SK-N-SH (cell line): ENCODE results near the gene KLHL2. TPM values are rescaled to one million over a fixed set of nuclear protein-coding genes. Genes with fewer than 3 reads are reported as not detected.
"Not testable (repeated sequence)": the region's sequence is repeated elsewhere in the genome, so short reads cannot be mapped to it uniquely, and the experiment has no call there.

ENCODE experiments used
- CTCF ChIA-PET: fragments of 300-600, 350-600 bp; formaldehyde crosslinking; extraction: SDS; loops from one replicate; lab custom pipeline; 2021; lab: Yijun Ruan, JAX
- POLR2A ChIA-PET: fragments of 350-600 bp; sonication (Branson Sonifier 250); formaldehyde crosslinking; extraction: SDS; loops from one replicate; lab custom pipeline; 2020; ENCODE audit warnings: antibody characterized with exemption, inconsistent platforms; lab: Yijun Ruan, JAX
- DNase-seq: peaks from one replicate; pipeline ENCODE4 v3.0.0; 2012
- H2AFZ ChIP-seq: fragments of 200-600 bp; sonication (generic); 2 replicates; pipeline ENCODE4 v1.8.1; 2016; ENCODE audit warnings: antibody characterized with exemption, mild to moderate bottlenecking, low read depth
- H3F3A ChIP-seq: fragments of 200-600 bp; sonication (generic); replicated peaks from 2 replicates; pipeline ENCODE3; 2016; ENCODE audit warnings: antibody characterized with exemption, mild to moderate bottlenecking; ENCODE audit not compliant: insufficient read depth
- H3K27ac ChIP-seq, 2 experiments: fragments of 200-500 bp in 1 of 2; fragments of 200-600 bp in 1 of 2; sonication (Bioruptor generic) in 1 of 2; sonication (generic), shearing (Covaris generic) in 1 of 2; 2 replicates each; pipeline versions ENCODE4 v1.5.1 to v1.6.1; 2014 to 2016; ENCODE audit warnings: low read depth in 2 of 2, inconsistent platforms in 1 of 2, low read length in 1 of 2, mild to moderate bottlenecking in 1 of 2, mixed read lengths in 1 of 2
- H3K27me3 ChIP-seq: fragments of 200-600 bp; sonication (generic), shearing (Covaris generic); 2 replicates; pipeline ENCODE4 v1.6.1; 2016; ENCODE audit warnings: mixed run types; ENCODE audit not compliant: insufficient read depth
- H3K36me3 ChIP-seq, 2 experiments: fragments of 200-500 bp in 1 of 2; fragments of 200-600 bp in 1 of 2; sonication (Bioruptor generic) in 1 of 2; sonication (generic) in 1 of 2; replicated peaks in 1 of 2; 2 replicates each; pipeline versions ENCODE3 to v1.5.1; 2014 to 2016; ENCODE audit warnings: low read length in 1 of 2, mild to moderate bottlenecking in 1 of 2; ENCODE audit not compliant: insufficient read depth in 2 of 2, control insufficient read depth in 1 of 2
- H3K4me1 ChIP-seq, 2 experiments: fragments of 200-500 bp in 1 of 2; fragments of 200-600 bp in 1 of 2; sonication (Bioruptor generic) in 1 of 2; sonication (generic), shearing (Covaris generic) in 1 of 2; 2 replicates each; pipeline versions ENCODE4 v1.5.1 to v1.6.1; 2014 to 2016; ENCODE audit warnings: low read depth in 1 of 2, low read length in 1 of 2, mixed run types in 1 of 2; ENCODE audit not compliant: insufficient read depth in 2 of 2, control insufficient read depth in 1 of 2
- H3K4me2 ChIP-seq: fragments of 200-600 bp; sonication (generic), shearing (Covaris generic); 2 replicates; pipeline ENCODE4 v1.6.1; 2017; ENCODE audit warnings: mixed run types
- H3K4me3 ChIP-seq, 2 experiments: fragments of 200-500 bp in 1 of 2; fragments of 200-600 bp in 1 of 2; sonication (Bioruptor generic) in 1 of 2; sonication (generic), shearing (Covaris generic) in 1 of 2; 2 replicates each; pipeline versions ENCODE4 v1.5.1 to v1.8.1; 2014 to 2016; ENCODE audit warnings: low read depth in 2 of 2, inconsistent platforms in 1 of 2, low read length in 1 of 2, mild to moderate bottlenecking in 1 of 2, mixed read lengths in 1 of 2, moderate library complexity in 1 of 2
- H3K79me2 ChIP-seq: fragments of 200-600 bp; sonication (generic); 2 replicates; pipeline ENCODE4 v1.8.1; 2017; ENCODE audit warnings: mild to moderate bottlenecking; ENCODE audit not compliant: insufficient read depth
- H3K9ac ChIP-seq: fragments of 200-600 bp; sonication (generic); 2 replicates; pipeline ENCODE4 v1.6.1; 2017; ENCODE audit warnings: mixed run types
- H3K9me2 ChIP-seq: fragments of 200-600 bp; sonication (generic); 2 replicates; pipeline ENCODE4 v1.6.1; 2017; ENCODE audit warnings: mixed run types
- H3K9me3 ChIP-seq: fragments of 200-600 bp; sonication (generic); 2 replicates; pipeline ENCODE4 v1.6.1; 2017; ENCODE audit warnings: mixed run types, mild to moderate bottlenecking, moderate library complexity
- H4K20me1 ChIP-seq: fragments of 200-600 bp; sonication (generic); 2 replicates; pipeline ENCODE4 v1.6.1; 2017; ENCODE audit warnings: mild to moderate bottlenecking, mixed run types; ENCODE audit not compliant: insufficient read depth
- EP300 ChIP-seq, 2 experiments: IDR thresholded peaks; 2 replicates each; pipeline versions ENCODE4 v1.4.0 to v1.6.1; 2012; ENCODE audit warnings: borderline replicate concordance in 1 of 2, low read depth in 1 of 2, low read length in 1 of 2
- FOXJ3 ChIP-seq: sonication (generic); formaldehyde crosslinking; IDR thresholded peaks from 2 replicates; pipeline ENCODE4 v1.5.1; 2020; ENCODE audit warnings: mild to moderate bottlenecking, missing genetic modification reagents
- FOXM1 ChIP-seq: IDR thresholded peaks from 2 replicates; pipeline ENCODE4 v1.4.0; 2012; ENCODE audit warnings: low read depth, mild to moderate bottlenecking
- MEF2A ChIP-seq: IDR thresholded peaks from 2 replicates; pipeline ENCODE4 v1.4.0; 2012; ENCODE audit warnings: low read depth, borderline replicate concordance
- NFIC ChIP-seq: IDR thresholded peaks from 2 replicates; pipeline ENCODE4 v1.4.0; 2012; ENCODE audit warnings: borderline replicate concordance
- NRF1 ChIP-seq: IDR thresholded peaks from 2 replicates; pipeline ENCODE4 v1.6.1; 2012; ENCODE audit warnings: low read depth, mild to moderate bottlenecking, low read length
- POLR2AphosphoS5 ChIP-seq: IDR thresholded peaks from 2 replicates; pipeline ENCODE4 v1.6.1; 2012; ENCODE audit warnings: low read depth, low read length
- SIN3A ChIP-seq: IDR thresholded peaks from 2 replicates; pipeline ENCODE4 v1.6.1; 2012; ENCODE audit warnings: low read depth, mild to moderate bottlenecking, low read length, moderate library complexity, borderline replicate concordance
- SMC3 ChIP-seq: IDR thresholded peaks from 2 replicates; pipeline ENCODE4 v1.6.1; 2012; ENCODE audit warnings: low read depth, low read length, improper control_type of control experiment
- WGBS: methylation state at CpG from one replicate; pipeline ENCODE4 v1.1.6; 2017; ENCODE audit warnings: low lambda C conversion rate; 5-methylcytosine and 5-hydroxymethylcytosine counted together
- polyA plus RNA-seq, 3 experiments: library from polyadenylated mRNA; depleted of rRNA; stranded (reverse); fragments of >200 nt; gene quantifications; 2 replicates each; pipeline ENCODE4 v1.2.3, GENCODE V29; 2012
- TF ChIP-seq, protein P1 (sequence below): fragments of 150-350 bp; IDR thresholded peaks from 2 replicates; pipeline ENCODE4 v1.6.1; 2016; ENCODE audit warnings: mild to moderate bottlenecking, low read depth, low read length

Gene KLHL2
- polyA plus RNA-seq, 1 of the 3 experiments (the other 2 are of a cell fraction), result 25.0 TPM

DNA sequence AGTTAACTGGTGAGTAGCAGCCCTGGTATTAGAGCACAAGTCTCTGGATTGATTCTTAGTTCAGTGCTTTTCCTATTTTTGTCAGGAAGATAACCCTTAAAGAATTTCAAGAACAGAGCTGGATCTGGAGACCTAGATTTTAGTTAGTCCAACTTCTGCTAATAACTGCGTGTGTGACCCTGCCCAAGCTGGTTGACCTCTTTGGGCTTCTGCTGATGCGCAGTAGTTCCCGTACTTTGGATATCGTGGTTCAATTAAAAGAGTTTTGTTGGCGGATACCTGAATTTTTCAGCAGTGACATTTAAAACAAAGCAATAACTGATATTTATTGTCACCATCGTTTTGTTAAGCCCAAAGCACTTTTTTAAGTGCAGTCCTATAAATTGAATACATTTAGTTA lies 129.4 kb downstream of the KLHL2 start:
- no peak for TF ChIP-seq NRF1
- no peak for TF ChIP-seq EP300 (IDR thresholded peaks at IDR 0.05; ENCODE audit: borderline replicate concordance in 1 of 2, low read depth in 1 of 2, low read length in 1 of 2)
- no peak for TF ChIP-seq POLR2AphosphoS5
- no peak for TF ChIP-seq FOXM1
- no peak for TF ChIP-seq FOXJ3 (CRISPR knock-in tag)
- TF ChIP-seq SMC3, result no peak
- TF ChIP-seq SIN3A, result no peak
- TF ChIP-seq, protein P1, sequence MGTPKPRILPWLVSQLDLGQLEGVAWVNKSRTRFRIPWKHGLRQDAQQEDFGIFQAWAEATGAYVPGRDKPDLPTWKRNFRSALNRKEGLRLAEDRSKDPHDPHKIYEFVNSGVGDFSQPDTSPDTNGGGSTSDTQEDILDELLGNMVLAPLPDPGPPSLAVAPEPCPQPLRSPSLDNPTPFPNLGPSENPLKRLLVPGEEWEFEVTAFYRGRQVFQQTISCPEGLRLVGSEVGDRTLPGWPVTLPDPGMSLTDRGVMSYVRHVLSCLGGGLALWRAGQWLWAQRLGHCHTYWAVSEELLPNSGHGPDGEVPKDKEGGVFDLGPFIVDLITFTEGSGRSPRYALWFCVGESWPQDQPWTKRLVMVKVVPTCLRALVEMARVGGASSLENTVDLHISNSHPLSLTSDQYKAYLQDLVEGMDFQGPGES, result no peak
- no peak for TF ChIP-seq NFIC
- TF ChIP-seq MEF2A, result no peak
- no peak overlapping the region for H3K4me2 ChIP-seq
- H3K9me3 ChIP-seq, result no peaks in the 10 kb centered on the region
- H3F3A ChIP-seq, result peaks cover 7% of the 10 kb centered on the region
- H4K20me1 ChIP-seq, result no peaks in the 10 kb centered on the region
- H3K9me2 ChIP-seq, result no peaks in the 10 kb centered on the region
- ChIA-PET POLR2A (no interaction called here), CTCF (interaction anchor here (1.3 kb wide), 1 partner anchor 206 kb away, joined by 5 read pairs; no protein-coding TSS in a partner anchor)
- no peaks in the 10 kb centered on the region for H3K27me3 ChIP-seq
- peaks cover 0 to 3% of the 10 kb centered on the region in 2 experiments; a peak in 2 of 4 replicates for H3K4me1 ChIP-seq
- no peak overlapping the region for H2AFZ ChIP-seq
- peaks cover 44 to 85% of the 10 kb centered on the region in 2 experiments for H3K36me3 ChIP-seq
- no peak overlapping the region for H3K27ac ChIP-seq
- no peak overlapping the region for H3K4me3 ChIP-seq
- WGBS, result 97% methylated on average over 6 of the region's 6 CpGs
- peaks cover 24% of the 10 kb centered on the region for H3K79me2 ChIP-seq
- H3K9ac ChIP-seq, result no peak overlapping the region
- no peak for DNase-seq

GRCh38 chr4:165342340-165342739 lies 135.0 kb downstream of the KLHL2 start:
- H3K79me2 ChIP-seq, result not testable (repeated sequence)
- CTCF ChIA-PET, result interaction anchor here (0.5 to 6.1 kb wide), 11 partner anchors 9 to 227 kb away, joined by 3 to 76 read pairs (median 3); no protein-coding TSS in a partner anchor

More at GRCh38 chr4:165342340-165342739, 135.0 kb downstream of the KLHL2 start:
- H3K9me3 ChIP-seq, DNase-seq, H3F3A ChIP-seq, H3K4me1 ChIP-seq, H3K9ac ChIP-seq, H3K27me3 ChIP-seq, H3K9me2 ChIP-seq, H3K4me3 ChIP-seq, H3K27ac ChIP-seq, H2AFZ ChIP-seq, H3K4me2 ChIP-seq, POLR2A ChIA-PET, H4K20me1 ChIP-seq: not testable (repeated sequence)
- 97% methylated on average over 5 of the region's 5 CpGs for WGBS
- H3K36me3 ChIP-seq, result peaks cover 49 to 51% of the 10 kb centered on the region in 2 experiments
